IMR-90 (cell line): ENCODE results near the gene FCN1. TPM values are rescaled to one million over a fixed set of nuclear protein-coding genes. Genes with fewer than 3 reads are reported as not detected.

ENCODE experiments used
- ATAC-seq: fragments of 200-7000 bp; cut with Tn5 transposase; 2 replicates; pipeline ENCODE4 v1.9.1; 2020; ENCODE audit warnings: low read depth, mild to moderate bottlenecking, moderate library complexity
- BruUV-seq: library from RNA; stranded (reverse); fragments of 400-500 nt; replicated peaks from 2 replicates; lab custom pipeline; 2021; lab: Mats Ljungman, UMichigan
- CTCF ChIA-PET: fragments of 300-600 bp; formaldehyde crosslinking; extraction: SDS; loops from one replicate; lab custom pipeline; 2021; ENCODE audit warnings: antibody characterized with exemption; lab: Yijun Ruan, JAX
- POLR2A ChIA-PET: fragments of 300-600 bp; sonication (Branson Sonifier 250); formaldehyde crosslinking; loops from one replicate; lab custom pipeline; 2022; ENCODE audit warnings: antibody characterized with exemption; ENCODE audit not compliant: unreplicated experiment; lab: Charles Lee
- DNase-seq: peaks from one replicate; pipeline ENCODE4 v3.0.0; 2013
- H2AFZ ChIP-seq: replicated peaks from 2 replicates; pipeline ENCODE3; 2013; ENCODE audit warnings: low read length, mild to moderate bottlenecking; ENCODE audit not compliant: poor library complexity
- H2AK5ac ChIP-seq: 2 replicates; pipeline ENCODE4 v1.6.1; 2013; ENCODE audit warnings: low read depth, low read length, inconsistent platforms
- H2AK9ac ChIP-seq: replicated peaks from 2 replicates; pipeline ENCODE3; 2013; ENCODE audit warnings: mild to moderate bottlenecking, low read depth, low read length, moderate library complexity; ENCODE audit not compliant: poor library complexity
- H2BK120ac ChIP-seq: 2 replicates; pipeline ENCODE4 v1.6.1; 2013; ENCODE audit warnings: low read depth, low read length, inconsistent platforms
- H2BK15ac ChIP-seq: 3 replicates; pipeline ENCODE4 v1.6.1; 2013; ENCODE audit warnings: low read depth, low read length, inconsistent platforms
- H2BK20ac ChIP-seq: 2 replicates; pipeline ENCODE4 v1.6.1; 2013; ENCODE audit warnings: low read depth, mild to moderate bottlenecking, inconsistent platforms, low read length, moderate library complexity
- H2BK5ac ChIP-seq: 2 replicates; pipeline ENCODE4 v1.6.1; 2013; ENCODE audit warnings: mild to moderate bottlenecking, low read depth, low read length, inconsistent platforms; ENCODE audit not compliant: poor library complexity, severe bottlenecking
- H3K14ac ChIP-seq: replicated peaks from 2 replicates; pipeline ENCODE4 v1.6.1; 2013; ENCODE audit warnings: low read depth, low read length, inconsistent platforms
- H3K18ac ChIP-seq: 2 replicates; pipeline ENCODE4 v1.6.1; 2013; ENCODE audit warnings: low read depth, low read length, control low read depth
- H3K23ac ChIP-seq: 2 replicates; pipeline ENCODE4 v1.6.1; 2013; ENCODE audit warnings: low read depth, low read length, inconsistent platforms
- H3K27ac ChIP-seq: 2 replicates; pipeline ENCODE4 v1.5.1; 2013; ENCODE audit warnings: mild to moderate bottlenecking, control low read depth, low read length; ENCODE audit not compliant: insufficient read depth
- H3K27me3 ChIP-seq: 2 replicates; pipeline ENCODE4 v1.6.1; 2013; ENCODE audit warnings: low read length; ENCODE audit not compliant: control insufficient read depth, insufficient read depth
- H3K36me3 ChIP-seq: 2 replicates; pipeline ENCODE4 v1.6.1; 2013; ENCODE audit warnings: low read length, mixed read lengths; ENCODE audit not compliant: control insufficient read depth, insufficient read depth
- H3K4ac ChIP-seq: 2 replicates; pipeline ENCODE4 v1.6.1; 2013; ENCODE audit warnings: low read depth, low read length, inconsistent platforms
- H3K4me1 ChIP-seq: 2 replicates; pipeline ENCODE4 v1.6.1; 2013; ENCODE audit warnings: low read length, mixed read lengths; ENCODE audit not compliant: control insufficient read depth, insufficient read depth
- H3K4me2 ChIP-seq: 2 replicates; pipeline ENCODE4 v1.6.1; 2013; ENCODE audit warnings: low read depth, mild to moderate bottlenecking, control low read depth, low read length, moderate library complexity
- H3K4me3 ChIP-seq: 2 replicates; pipeline ENCODE4 v1.5.1; 2013; ENCODE audit warnings: low read depth, mild to moderate bottlenecking, control low read depth, low read length, moderate library complexity; ENCODE audit not compliant: insufficient read depth
- H3K56ac ChIP-seq: 2 replicates; pipeline ENCODE4 v1.6.1; 2013; ENCODE audit warnings: low read length, inconsistent platforms; ENCODE audit not compliant: insufficient read depth; ENCODE audit errors: extremely low read depth
- H3K79me1 ChIP-seq, 2 experiments: 2 replicates each; pipeline ENCODE4 v1.6.1; 2013; ENCODE audit warnings: low read length in 2 of 2, inconsistent platforms in 1 of 2, low read depth in 1 of 2
- H3K9ac ChIP-seq: 2 replicates; pipeline ENCODE4 v1.6.1; 2013; ENCODE audit warnings: low read depth, low read length, control low read depth
- H3K9me1 ChIP-seq: 2 replicates; pipeline ENCODE4 v1.6.1; 2013; ENCODE audit warnings: low read length, inconsistent platforms; ENCODE audit not compliant: insufficient read depth
- H3K9me3 ChIP-seq: 2 replicates; pipeline ENCODE4 v1.6.1; 2013; ENCODE audit warnings: low read length; ENCODE audit not compliant: control insufficient read depth, insufficient read depth
- H4K20me1 ChIP-seq: 2 replicates; pipeline ENCODE4 v1.6.1; 2013; ENCODE audit warnings: low read length, inconsistent platforms; ENCODE audit not compliant: insufficient read depth
- H4K5ac ChIP-seq: 2 replicates; pipeline ENCODE4 v1.6.1; 2013; ENCODE audit warnings: mild to moderate bottlenecking, low read depth, low read length, control low read depth
- H4K8ac ChIP-seq, 2 experiments: 2 replicates each; pipeline ENCODE4 v1.6.1; 2013; ENCODE audit warnings: low read depth in 2 of 2, low read length in 2 of 2, control low read depth in 1 of 2, inconsistent platforms in 1 of 2
- H4K91ac ChIP-seq: 2 replicates; pipeline ENCODE4 v1.6.1; 2013; ENCODE audit warnings: low read depth, low read length, inconsistent platforms; ENCODE audit not compliant: insufficient read depth
- BHLHE40 ChIP-seq: fragments of 150-350 bp; IDR thresholded peaks from 2 replicates; pipeline ENCODE4 v1.6.1; 2016; ENCODE audit warnings: mild to moderate bottlenecking, low read depth, low read length
- CEBPB ChIP-seq: IDR thresholded peaks from 2 replicates; pipeline ENCODE4 v1.6.1; 2012; ENCODE audit warnings: low read depth, low read length, improper control_type of control experiment
- CHD1 ChIP-seq: IDR thresholded peaks from 2 replicates; pipeline ENCODE4 v1.6.1; 2012; ENCODE audit warnings: low read depth, low read length, improper control_type of control experiment
- CTCF ChIP-seq: conservative IDR thresholded peaks from 2 replicates; pipeline ENCODE4 v1.5.1; 2012; ENCODE audit warnings: mild to moderate bottlenecking, low read depth, low read length, improper control_type of control experiment
- ELK1 ChIP-seq: fragments of 150-350 bp; IDR thresholded peaks from 2 replicates; pipeline ENCODE4 v1.6.1; 2016; ENCODE audit warnings: low read depth, mild to moderate bottlenecking, low read length, moderate library complexity, borderline replicate concordance
- FOS ChIP-seq: fragments of 150-350 bp; IDR thresholded peaks from 2 replicates; pipeline ENCODE4 v1.6.1; 2016; ENCODE audit warnings: low read depth, low read length
- MAFK ChIP-seq: IDR thresholded peaks from 2 replicates; pipeline ENCODE4 v1.6.1; 2012; ENCODE audit warnings: low read depth, low read length, improper control_type of control experiment
- MAZ ChIP-seq: IDR thresholded peaks from 2 replicates; pipeline ENCODE4 v1.6.1; 2012; ENCODE audit warnings: low read depth, mild to moderate bottlenecking, low read length, improper control_type of control experiment, moderate library complexity, borderline replicate concordance
- MXI1 ChIP-seq: IDR thresholded peaks from 2 replicates; pipeline ENCODE4 v1.6.1; 2012; ENCODE audit warnings: low read depth, mild to moderate bottlenecking, low read length, moderate library complexity, borderline replicate concordance
- NFE2L2 ChIP-seq: fragments of 150-350 bp; IDR thresholded peaks from 2 replicates; pipeline ENCODE4 v1.6.1; 2016; ENCODE audit warnings: low read depth, mild to moderate bottlenecking, low read length
- POLR2A ChIP-seq: IDR thresholded peaks from 2 replicates; pipeline ENCODE4 v1.6.1; 2012; ENCODE audit warnings: mild to moderate bottlenecking, low read depth, low read length
- RCOR1 ChIP-seq: IDR thresholded peaks from 2 replicates; pipeline ENCODE4 v1.6.1; 2012; ENCODE audit warnings: mild to moderate bottlenecking, low read length, improper control_type of control experiment; ENCODE audit not compliant: insufficient replicate concordance
- RFX5 ChIP-seq: IDR thresholded peaks from 2 replicates; pipeline ENCODE4 v1.8.0; 2012; ENCODE audit warnings: low read depth, mild to moderate bottlenecking, low read length, moderate library complexity
- SMC3 ChIP-seq: fragments of 150-350 bp; IDR thresholded peaks from 2 replicates; pipeline ENCODE4 v1.6.1; 2016; ENCODE audit warnings: low read depth, mild to moderate bottlenecking, antibody characterized with exemption, low read length, moderate library complexity
- USF2 ChIP-seq: fragments of 150-350 bp; IDR thresholded peaks from 2 replicates; pipeline ENCODE4 v1.6.1; 2017; ENCODE audit warnings: mild to moderate bottlenecking, antibody characterized with exemption, low read length, low read depth
- WGBS, 2 experiments: methylation state at CpG; one replicate each; pipeline versions ENCODE4 v1.1.5 to v1.1.7; 2013; ENCODE audit warnings: missing lambda C conversion rate in 2 of 2; ENCODE audit not compliant: insufficient read length in 1 of 2; ENCODE audit errors: extremely low coverage in 2 of 2; 5-methylcytosine and 5-hydroxymethylcytosine counted together
- dilution Hi-C: fragments of 300-500 bp; cut with HindIII; formaldehyde crosslinking; loops from one replicate; pipeline ENCODE4 v1.14.3; 2018; ENCODE audit warnings: low sequenced_read_pairs; ENCODE audit not compliant: unreplicated experiment
- in situ Hi-C: fragments of 300-500 bp; cut with MboI; formaldehyde crosslinking; loops from 3 replicates; pipeline ENCODE4 v1.14.3; 2019; ENCODE audit warnings: low sequenced_read_pairs, inconsistent platforms, mixed read lengths
- intact Hi-C: fragments of 100-400 bp; cut with micrococcal nuclease; formaldehyde crosslinking; loops from 2 replicates; pipeline ENCODE4 v1.10.0; 2022
- polyA plus RNA-seq, 3 experiments: library from polyadenylated mRNA; depleted of rRNA; stranded (reverse); fragments of >200 nt; gene quantifications; 2 replicates each; pipeline ENCODE4 v1.2.3, GENCODE V29; 2012; ENCODE audit warnings: low replicate concordance in 1 of 3
- total RNA-seq: library from RNA; depleted of rRNA; stranded (reverse); fragments of >200 nt; gene quantifications from 2 replicates; pipeline ENCODE4 v1.2.3, GENCODE V29; 2012

FCN1 gene
- total and polyA plus RNA-seq, 2 of the 4 experiments (the other 2 are of a cell fraction) = not detected

GRCh38 chr9:134965411-134965810 is 47.7 kb upstream of the FCN1 start:
- H2BK20ac ChIP-seq = no peak overlapping the region
- H2AK5ac ChIP-seq = no peak overlapping the region
- 20% methylated on average over 1 of the region's 4 CpGs; no CpG with 5 or more reads in 1 of the 2 experiments for WGBS, 2 experiments
- TF ChIP-seq USF2 (no peak), POLR2A (no peak), NFE2L2 (no peak), RFX5 (no peak), MXI1 (no peak), SMC3 (no peak), RCOR1 (no peak), CHD1 (no peak), ELK1 (no peak), CEBPB (no peak), BHLHE40 (no peak), FOS (no peak), MAFK (no peak), CTCF (no peak), MAZ (no peak)
- H2AFZ ChIP-seq = no peak overlapping the region
- in situ Hi-C loops = no loop called here
- no peaks in the 10 kb centered on the region for H3K79me1 ChIP-seq
- no peak for DNase-seq
- no peak overlapping the region for H2BK120ac ChIP-seq
- no peak for ATAC-seq
- H3K56ac ChIP-seq = no peak overlapping the region
- no peak overlapping the region for H3K4me3 ChIP-seq
- dilution Hi-C loops = no loop called here
- H3K9me3 ChIP-seq = no peaks in the 10 kb centered on the region
- H3K18ac ChIP-seq = no peak overlapping the region
- H3K36me3 ChIP-seq = no peaks in the 10 kb centered on the region
- intact Hi-C loops = no loop called here
- H3K9ac ChIP-seq = no peak overlapping the region
- no peaks in the 10 kb centered on the region for H3K9me1 ChIP-seq
- H3K4ac ChIP-seq = no peak overlapping the region
- no peaks in the 10 kb centered on the region for H4K20me1 ChIP-seq
- no TSS peak for BruUV-seq
- no peak overlapping the region for H3K14ac ChIP-seq
- H4K8ac ChIP-seq = no peak overlapping the region
- H3K4me2 ChIP-seq = no peak overlapping the region
- H3K23ac ChIP-seq = no peak overlapping the region
- no peak overlapping the region for H4K91ac ChIP-seq
- peaks cover 4% of the 10 kb centered on the region; the same call in 1 of the 2 replicates for H3K27me3 ChIP-seq
- H3K27ac ChIP-seq = no peak overlapping the region
- ChIA-PET CTCF (no interaction called here), POLR2A (no interaction called here)
- no peak overlapping the region for H2AK9ac ChIP-seq
- H2BK5ac ChIP-seq = no peak overlapping the region
- H3K4me1 ChIP-seq = no peaks in the 10 kb centered on the region; the same call in 1 of the 2 replicates
- no peak overlapping the region for H4K5ac ChIP-seq
- no peak overlapping the region for H2BK15ac ChIP-seq
